ENCODE data around the gene RAB33B. TPM values are rescaled to one million over a fixed set of nuclear protein-coding genes. Genes with fewer than 3 reads are reported as not detected.

The RAB33B gene
- 11.1 TPM for total RNA-seq (2013)
- 1 to 10 TPM; 5.8 to 8.1 (median 6.0) TPM for polyA plus RNA-seq
- polyA minus RNA-seq, result 6.9 and 10.9 TPM in 2 replicates
- total RNA-seq, result 10.7 to 39.7 (median 29.7) reads per million in 11 experiments

- Histone ChIP-seq H3K27me3 (ENCODE audit: control insufficient read depth in 2 of 2, insufficient read depth in 2 of 2, low read length in 2 of 2) (no peaks in the 10 kb centered on the region), H3K9ac (ENCODE audit: insufficient read depth, low read length, poor library complexity, severe bottlenecking) (peak within 1 kb of the TSS; percentile 89), H2AFZ (ENCODE audit: insufficient read depth, low read depth, low read length, poor library complexity, severe bottlenecking) (peak within 1 kb of the TSS; percentile 99), H3K27ac (ENCODE audit: low read depth in 1 of 2, low read length in 2 of 2) (peak within 1 kb of the TSS; percentile 94 to 95), H3K4me2 (replicated peaks; ENCODE audit: extremely low read depth, low read length, poor library complexity, severe bottlenecking) (peak within 1 kb of the TSS; percentile 85), H4K20me1 (ENCODE audit: insufficient read depth, low read length) (peaks cover 40% of the 10 kb centered on the region), H3K36me3 (replicated peaks in 1 of 2; ENCODE audit: control insufficient read depth in 1 of 2, insufficient read depth in 2 of 2, low read length in 2 of 2) (peaks cover 0 to 6% of the 10 kb centered on the region in 2 donors), H3K9me3 (replicated peaks in 1 of 2; ENCODE audit: control insufficient read depth in 1 of 2, insufficient read depth in 1 of 2, low read length in 2 of 2) (no peaks in the 10 kb centered on the region), H3K4me3 (replicated peaks in 1 of 3; ENCODE audit: low read depth in 2 of 3, low read length in 3 of 3) (peak within 1 kb of the TSS; percentile 74 to 98 (median 94)), H3K4me1 (ENCODE audit: control insufficient read depth in 1 of 2, insufficient read depth in 2 of 2, low read length in 2 of 2) (peaks cover 30 to 48% of the 10 kb centered on the region in 2 donors), H3K79me2 (ENCODE audit: insufficient read depth, low read length) (peaks cover 85% of the 10 kb centered on the region)
- peaks cover 61% of the 10 kb centered on the region for H3K4me1 Mint-ChIP-seq
- H3K4me3 Mint-ChIP-seq, result peak within 1 kb of the TSS; percentile 96 to 98
- H3K9me3 Mint-ChIP-seq, result peaks cover 0 to 2% (median 0%) of the 10 kb centered on the region in 7 donors
- 0% methylated on average over 39 of the region's 46 CpGs for WGBS (ENCODE audit: insufficient coverage)
- DNase-seq, result peak in 2 of 3 donors; percentile 27 to 88
- TF ChIP-seq CTCF (IDR thresholded peaks at IDR 0.05), result no peak
- peaks cover 0 to 1% (median 0%) of the 10 kb centered on the region in 3 donors for H3K27me3 Mint-ChIP-seq (ENCODE audit: low read depth in 3 of 3)
- intact Hi-C loops (cut with micrococcal nuclease), result loop anchor here (5.0 to 10.0 kb wide), 3 partner anchors 103 to 1260 kb away; partner anchors contain the start of gene SETD7 (in 1 of the 2)
- peak within 1 kb of the TSS; percentile 95 to 99 (median 98) for H3K27ac Mint-ChIP-seq
- H3K36me3 Mint-ChIP-seq, result peaks cover 6 to 14% of the 10 kb centered on the region in 2 donors
Measured at GRCh38 chr4:139454111-139455045, at the start of gene RAB33B. RAB33B (plus strand) TSS chr4:139454121; CDS start chr4:139454196, 75 bp downstream.

GRCh38 chr4:139410312-139410711 lies 43.6 kb upstream of the RAB33B start:
- no peaks in the 10 kb centered on the region for H3K27me3 ChIP-seq (ENCODE audit: control insufficient read depth in 2 of 2, insufficient read depth in 2 of 2, low read length in 2 of 2)
- intact Hi-C loops (cut with micrococcal nuclease), result no loop called here
- no peak overlapping the region for H3K9ac ChIP-seq (ENCODE audit: insufficient read depth, low read length, poor library complexity, severe bottlenecking)

More at GRCh38 chr4:139410312-139410711, 43.6 kb upstream of the RAB33B start:
- Histone ChIP-seq H3K79me2 (ENCODE audit: insufficient read depth, low read length) (no peaks in the 10 kb centered on the region), H3K36me3 (replicated peaks in 1 of 2; ENCODE audit: control insufficient read depth in 1 of 2, insufficient read depth in 2 of 2, low read length in 2 of 2) (no peaks in the 10 kb centered on the region), H3K4me2 (replicated peaks; ENCODE audit: extremely low read depth, low read length, poor library complexity, severe bottlenecking) (no peak overlapping the region), H3K9me3 (replicated peaks in 1 of 2; ENCODE audit: control insufficient read depth in 1 of 2, insufficient read depth in 1 of 2, low read length in 2 of 2) (peaks cover 10 to 15% of the 10 kb centered on the region in 2 donors), H4K20me1 (ENCODE audit: insufficient read depth, low read length) (no peaks in the 10 kb centered on the region), H3K4me1 (ENCODE audit: control insufficient read depth in 1 of 2, insufficient read depth in 2 of 2, low read length in 2 of 2) (peaks cover 0 to 5% of the 10 kb centered on the region in 2 donors), H3K27ac (ENCODE audit: low read depth in 1 of 2, low read length in 2 of 2) (no peak overlapping the region), H2AFZ (ENCODE audit: insufficient read depth, low read depth, low read length, poor library complexity, severe bottlenecking) (no peak overlapping the region), H3K4me3 (replicated peaks in 1 of 3; ENCODE audit: low read depth in 2 of 3, low read length in 3 of 3) (no peak overlapping the region)
- TF ChIP-seq CTCF (IDR thresholded peaks at IDR 0.05), result no peak
- Mint-ChIP-seq H3K27ac (peak overlapping the region in 2 of 7 donors; percentile 11), H3K36me3 (peaks cover 21% of the 10 kb centered on the region in 2 donors), H3K4me3 (no peak overlapping the region), H3K4me1 (peaks cover 11% of the 10 kb centered on the region), H3K9me3 (peaks cover 9 to 25% (median 21%) of the 10 kb centered on the region in 7 donors), H3K27me3 (ENCODE audit: low read depth in 3 of 3) (no peaks in the 10 kb centered on the region)
- no peak for DNase-seq

Data from CD14-positive monocyte (primary cell).